Placental pericyte (primary cell): Measurements from ENCODE around the gene THAP7. TPM values are rescaled to one million over a fixed set of nuclear protein-coding genes. Genes with fewer than 3 reads are reported as not detected.

Experiments
- small RNA-seq: library from RNA; depleted of rRNA; stranded (forward); fragments of <200 nt; gene quantifications from one replicate; pipeline ENCODE3, GENCODE V24; 2012; ENCODE audit warnings: low replicate concordance
- total RNA-seq: library from RNA; depleted of rRNA; stranded (reverse); fragments of >200 nt; gene quantifications from 2 replicates; pipeline ENCODE4 v1.2.3, GENCODE V29; 2012

THAP7 gene, protein sequence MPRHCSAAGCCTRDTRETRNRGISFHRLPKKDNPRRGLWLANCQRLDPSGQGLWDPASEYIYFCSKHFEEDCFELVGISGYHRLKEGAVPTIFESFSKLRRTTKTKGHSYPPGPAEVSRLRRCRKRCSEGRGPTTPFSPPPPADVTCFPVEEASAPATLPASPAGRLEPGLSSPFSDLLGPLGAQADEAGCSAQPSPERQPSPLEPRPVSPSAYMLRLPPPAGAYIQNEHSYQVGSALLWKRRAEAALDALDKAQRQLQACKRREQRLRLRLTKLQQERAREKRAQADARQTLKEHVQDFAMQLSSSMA
- total RNA-seq = 22.1 and 36.9 TPM in 2 replicates

DNA sequence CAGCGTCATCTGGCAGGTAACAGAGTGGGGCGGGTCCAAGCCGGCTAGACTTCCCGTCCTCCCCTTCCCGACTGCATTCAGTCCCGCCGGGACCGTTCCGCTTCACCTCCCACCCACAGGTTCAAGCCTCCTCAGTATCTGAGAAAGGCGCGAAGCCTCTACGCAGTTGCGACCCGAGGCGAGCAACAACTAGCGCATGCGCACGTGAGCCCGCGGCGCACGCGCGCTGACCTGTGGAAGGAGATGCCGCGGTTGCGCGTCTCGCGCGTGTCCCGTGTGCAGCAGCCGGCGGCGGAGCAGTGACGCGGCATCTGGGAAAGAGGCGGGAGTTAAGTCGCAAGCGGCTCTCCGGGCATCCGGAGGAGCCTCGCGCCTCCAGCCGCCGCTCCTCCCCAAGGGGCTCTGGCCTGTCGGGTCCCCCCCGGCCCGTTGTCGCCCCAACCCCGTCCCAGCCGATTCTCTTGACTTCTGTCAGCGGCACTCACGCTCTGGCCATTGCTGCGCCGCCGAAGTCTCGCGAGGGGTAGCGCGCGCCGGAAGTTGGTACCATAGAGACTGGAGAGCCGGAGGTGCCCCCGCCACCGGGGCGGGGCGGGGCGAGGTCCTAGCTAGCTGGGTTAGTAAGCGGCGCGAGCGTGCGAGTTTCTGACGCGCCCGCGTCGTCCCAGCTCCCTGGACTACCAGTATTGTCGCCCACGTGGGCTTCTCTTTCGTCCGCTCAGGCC is at the start of gene THAP7:
THAP7 (minus strand) TSS at position 518 of the 725 bp plus-strand sequence; CDS start at position 311, 207 bp downstream.

DNA sequence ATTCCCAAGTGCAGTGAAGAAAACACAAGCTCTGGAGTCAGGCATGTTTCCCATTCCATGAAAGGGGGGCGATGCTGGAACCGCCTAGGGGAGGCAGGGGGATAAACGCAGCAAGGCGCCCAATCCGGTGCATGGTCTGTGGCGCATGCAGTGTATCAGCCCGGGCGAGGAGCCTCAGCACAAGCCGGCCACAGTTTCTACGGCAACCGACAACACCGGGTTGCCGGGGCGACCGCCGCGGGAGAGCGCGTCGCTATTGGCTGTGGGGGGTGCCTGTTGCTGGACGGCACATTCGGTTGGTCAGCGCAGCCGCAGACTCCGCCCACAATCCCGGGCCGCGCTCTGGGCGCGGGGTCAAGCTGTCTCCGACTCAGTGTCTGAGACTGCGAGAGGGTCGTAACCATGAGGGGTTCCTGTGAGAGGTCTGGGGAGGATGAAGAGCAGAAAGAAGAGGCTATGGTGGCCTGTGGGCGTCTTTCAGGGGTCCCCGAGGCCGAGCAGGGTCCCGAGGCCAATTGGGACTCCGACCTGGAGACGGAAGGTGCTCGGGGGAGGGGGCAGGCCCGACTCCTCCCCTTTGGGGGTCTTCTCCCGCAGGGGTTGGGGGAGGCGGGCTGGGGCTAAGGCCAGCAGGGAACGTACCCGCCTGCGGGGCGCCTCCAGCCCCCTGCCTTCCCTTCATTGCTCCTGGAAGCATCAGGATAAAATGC is 43.8 kb upstream of the THAP7 start, which contains the start of gene LRRC74B:
LRRC74B (plus strand) TSS at position 362 of the 710 bp plus-strand sequence; CDS start at position 403, 41 bp downstream.

DNA sequence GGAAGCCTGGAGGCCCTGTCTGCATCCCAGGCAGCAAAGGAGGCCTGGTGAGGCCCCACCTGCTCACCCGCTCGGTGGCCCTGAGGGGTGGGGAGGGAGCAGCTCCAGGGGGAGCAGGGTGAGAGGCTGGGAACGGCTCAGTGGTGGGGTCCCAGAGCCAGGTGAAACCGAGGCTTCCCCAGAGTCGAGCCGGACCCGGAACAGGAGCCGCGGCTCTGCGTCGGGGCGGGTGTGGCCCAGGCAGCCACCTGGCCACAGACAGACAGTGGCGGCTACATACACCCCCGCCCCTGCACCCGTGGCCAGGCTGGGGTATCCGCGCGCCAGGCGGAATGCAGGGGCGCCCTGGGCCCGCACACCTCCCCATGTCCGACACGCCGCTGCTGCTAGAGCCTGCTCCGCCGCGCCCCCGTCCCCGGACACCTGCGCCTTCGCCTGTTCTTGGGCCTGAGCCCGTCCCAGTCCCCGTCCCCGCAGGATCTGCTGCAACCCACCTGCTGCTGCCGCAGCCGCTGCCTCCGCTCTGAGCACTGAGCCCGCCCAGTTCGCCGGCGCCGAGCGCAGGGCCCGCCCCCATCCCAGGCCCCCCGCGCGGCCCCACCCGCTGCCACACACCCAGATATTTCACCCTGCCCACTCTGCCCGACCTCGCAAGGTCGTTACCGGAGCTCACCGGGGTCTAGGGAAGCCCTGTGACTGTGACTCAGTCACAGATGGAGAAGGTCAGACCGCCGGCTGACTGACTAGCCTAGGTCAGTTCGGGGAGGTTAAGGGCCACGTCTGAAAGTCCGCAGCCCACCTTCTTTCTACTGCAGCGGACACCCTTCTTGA is 30.3 kb upstream of the THAP7 start, which contains the start of gene SLC7A4:
SLC7A4 (minus strand) TSS at position 525 of the 831 bp plus-strand sequence. CDS start 749 bp downstream, outside the sequence.

DNA sequence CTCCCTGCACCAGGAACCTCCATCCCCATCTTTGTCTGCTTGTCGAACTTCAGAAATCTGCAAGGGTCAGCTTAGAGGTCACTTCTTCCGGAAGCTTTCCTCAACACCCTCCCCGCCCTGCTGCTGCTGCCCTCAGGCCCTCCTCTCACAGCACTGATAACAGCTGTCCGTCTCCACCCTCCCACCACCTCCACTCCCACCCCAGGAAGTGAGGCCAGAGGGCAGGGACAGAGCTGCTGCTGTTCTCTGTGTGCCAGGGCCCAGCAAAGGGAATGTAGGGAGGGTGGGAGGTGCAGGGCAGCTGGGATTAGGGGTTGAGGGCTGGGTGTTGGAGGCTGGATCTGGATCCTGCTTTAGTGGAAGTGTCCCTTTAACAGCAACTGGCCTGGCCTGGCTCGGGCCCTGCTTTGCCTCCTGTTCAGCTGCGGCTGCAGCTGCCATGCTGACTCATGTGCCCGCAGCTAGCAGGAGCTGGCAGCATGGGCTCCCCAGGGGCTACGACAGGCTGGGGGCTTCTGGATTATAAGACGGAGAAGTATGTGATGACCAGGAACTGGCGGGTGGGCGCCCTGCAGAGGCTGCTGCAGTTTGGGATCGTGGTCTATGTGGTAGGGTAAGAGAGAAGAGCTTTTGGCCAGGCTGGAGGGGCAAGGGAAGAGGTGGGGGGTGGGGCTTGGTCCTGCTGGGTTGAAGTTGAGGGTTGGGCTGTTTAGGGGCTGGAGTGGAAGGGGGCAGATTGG is 13.0 kb upstream of the THAP7 start, which contains the start of gene P2RX6:
P2RX6 (plus strand) TSS at position 440 of the 740 bp plus-strand sequence; CDS start at position 450, 10 bp downstream.

DNA sequence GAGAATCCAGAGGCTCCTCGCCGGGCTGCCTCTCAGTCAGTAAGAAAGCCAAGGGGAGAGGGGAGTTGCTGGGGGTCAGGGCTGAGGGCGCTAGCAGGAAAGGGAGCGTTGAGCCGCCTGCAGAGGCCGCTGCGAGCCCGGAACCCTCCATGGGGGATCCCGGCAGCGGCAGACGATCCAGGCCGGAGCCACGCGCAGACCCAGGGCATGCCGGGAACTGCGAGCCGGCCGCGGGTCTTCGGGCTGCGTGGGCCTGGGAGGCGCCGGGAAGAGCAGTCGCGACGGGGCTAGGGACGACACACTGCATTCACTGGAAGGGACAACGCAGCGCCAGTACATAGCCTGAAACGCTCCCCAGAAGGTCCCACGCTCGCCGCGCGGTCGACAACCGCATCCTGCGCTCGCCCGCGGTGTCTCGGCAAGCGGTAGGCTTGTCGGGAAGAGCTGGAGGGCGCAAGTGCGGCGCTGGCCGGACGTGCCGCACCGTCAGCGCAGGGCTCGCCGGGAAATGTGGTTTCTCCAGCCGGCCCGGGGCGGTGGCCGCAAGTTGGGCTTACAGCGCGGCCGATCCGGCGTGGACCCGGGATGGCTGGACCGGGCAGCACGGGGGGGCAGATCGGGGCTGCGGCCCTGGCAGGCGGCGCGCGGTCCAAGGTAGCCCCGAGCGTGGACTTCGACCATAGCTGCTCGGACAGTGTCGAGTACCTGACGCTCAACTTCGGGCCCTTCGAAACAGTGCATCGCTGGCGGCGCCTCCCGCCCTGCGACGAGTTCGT is 19.9 kb downstream of the THAP7 start, which contains the start of gene LZTR1:
LZTR1 (plus strand) TSS at position 511 of the 776 bp plus-strand sequence; CDS start at position 586, 75 bp downstream.

DNA sequence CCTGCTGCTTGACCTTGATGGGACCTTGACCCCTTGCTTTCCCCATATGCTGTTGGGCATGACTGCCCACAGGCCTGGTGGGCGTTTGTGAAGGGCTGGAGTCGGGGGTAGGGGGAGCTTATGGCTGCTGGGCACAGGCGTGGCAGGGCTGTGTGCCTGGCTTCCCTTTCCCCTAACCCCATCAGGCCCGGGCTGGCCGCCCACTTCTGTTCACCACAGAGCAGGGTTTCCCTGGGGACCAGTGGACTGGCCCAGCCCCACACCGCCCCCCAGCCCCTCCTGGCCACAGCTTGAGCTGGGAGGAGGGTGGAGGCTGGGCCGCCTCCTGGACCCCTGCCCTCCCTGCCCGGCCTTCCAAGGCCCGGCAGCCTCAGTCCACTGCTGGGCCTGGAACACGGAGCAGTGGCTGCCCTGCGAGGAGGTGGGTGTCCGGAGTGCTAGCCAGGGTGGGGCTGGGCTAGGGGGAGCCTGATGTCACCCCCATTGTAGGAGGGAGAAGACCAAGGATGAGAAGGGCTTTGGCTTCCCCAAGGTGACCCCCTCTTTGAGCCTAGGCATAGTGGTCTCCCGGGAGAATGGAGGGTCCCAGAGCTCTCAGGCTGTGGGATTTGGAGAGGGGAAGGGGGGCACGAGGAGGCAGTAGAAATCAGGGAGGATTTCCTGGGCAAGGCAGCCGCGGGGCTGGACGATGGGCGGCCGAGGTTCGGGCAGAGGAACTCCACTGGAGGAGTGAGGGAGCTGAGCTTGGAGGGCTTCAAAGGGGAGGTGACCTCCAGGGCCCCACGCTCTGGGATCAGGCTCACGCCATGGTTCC is 34.8 kb downstream of the THAP7 start, which contains the start of gene AIFM3:
AIFM3 (plus strand) TSS at position 373 of the 814 bp plus-strand sequence. CDS start 690 bp downstream, outside the sequence.

Small RNA genes within 50 kb of the gene (small RNA-seq; reads per million reads assigned to genes)
- not detected for gene MIR649

Other genes starting within 250 kb of the THAP7 start
- gene SERPIND1, start 228.0 kb downstream of the THAP7 start, total RNA-seq = 0.22 and 0.72 TPM in 2 replicates
- gene PI4KA, start 143.3 kb downstream of the THAP7 start, total RNA-seq = 63.9 and 68.6 TPM in 2 replicates
- 11.7 and 12.3 TPM in 2 replicates for gene SNAP29, start 143.1 kb downstream of the THAP7 start, total RNA-seq
- 48.1 and 60.7 TPM in 2 replicates for gene CRKL, start 84.7 kb downstream of the THAP7 start, total RNA-seq
- under 0.01 and 0.22 TPM in 2 replicates for gene AIFM3, start 34.9 kb downstream of the THAP7 start, total RNA-seq
- 43.3 and 68.9 TPM in 2 replicates for gene LZTR1, start 19.8 kb downstream of the THAP7 start, total RNA-seq
- 2.6 and 7.2 TPM in 2 replicates for gene P2RX6, start 13.0 kb upstream of the THAP7 start, total RNA-seq
- gene SLC7A4, start 30.4 kb upstream of the THAP7 start, total RNA-seq = 0.14 and 3.1 TPM in 2 replicates
- gene LRRC74B, start 43.8 kb upstream of the THAP7 start, total RNA-seq = 0.14 TPM in 1 of 2 replicates, not detected in the other